OCI-LY3 (cell line): ENCODE measurements around the gene PSG11.
"Not testable (repeated sequence)": the region's sequence is repeated elsewhere in the genome, so short reads cannot be mapped to it uniquely, and the experiment has no call there.

Experiments
- H2AFZ ChIP-seq: fragments of 200-600, 300-600 bp; shearing (Covaris generic); 2 replicates; pipeline ENCODE4 v1.6.0; 2014; ENCODE audit warnings: antibody characterized with exemption, low read depth, low read length
- H3K27ac ChIP-seq: fragments of 200-600, 300-600 bp; sonication (generic); 2 replicates; pipeline ENCODE4 v1.5.1; 2014; ENCODE audit warnings: mild to moderate bottlenecking, low read length, moderate library complexity, mixed read lengths
- H3K27me3 ChIP-seq: fragments of 200-600, 300-600 bp; sonication (generic); 2 replicates; pipeline ENCODE4 v1.6.1; 2014; ENCODE audit warnings: low read depth, low read length, mixed read lengths
- H3K36me3 ChIP-seq: fragments of 200-600, 300-600 bp; sonication (generic); replicated peaks from 2 replicates; pipeline ENCODE3; 2014; ENCODE audit warnings: low read depth, low read length, mixed read lengths
- H3K4me1 ChIP-seq: fragments of 300-600, 200-600 bp; sonication (generic); 2 replicates; pipeline ENCODE4 v1.6.1; 2014; ENCODE audit warnings: low read length, mixed read lengths
- H3K4me2 ChIP-seq: fragments of 200-600, 300-600 bp; sonication (generic); 2 replicates; pipeline ENCODE4 v1.6.1; 2014; ENCODE audit warnings: low read length, mixed read lengths
- H3K4me3 ChIP-seq: fragments of 300-600, 200-600 bp; sonication (generic); 2 replicates; pipeline ENCODE4 v1.5.1; 2014; ENCODE audit warnings: antibody characterized with exemption, mild to moderate bottlenecking, low read length, moderate library complexity
- H3K79me2 ChIP-seq: fragments of 300-600, 200-600 bp; shearing (Covaris generic); 2 replicates; pipeline ENCODE4 v1.6.1; 2014; ENCODE audit warnings: mild to moderate bottlenecking, low read length, mixed read lengths
- H3K9ac ChIP-seq: fragments of 300-600, 200-600 bp; shearing (Covaris generic); 2 replicates; pipeline ENCODE4 v1.6.0; 2014; ENCODE audit warnings: mild to moderate bottlenecking, low read length, moderate library complexity
- H3K9me3 ChIP-seq: fragments of 200-600, 300-600 bp; shearing (Covaris generic); 2 replicates; pipeline ENCODE4 v1.6.1; 2014; ENCODE audit warnings: low read length, mixed read lengths; ENCODE audit not compliant: insufficient read depth
- H4K20me1 ChIP-seq: fragments of 200-600, 300-600 bp; sonication (generic); 2 replicates; pipeline ENCODE4 v1.6.1; 2016; ENCODE audit warnings: low read length, mixed read lengths; ENCODE audit not compliant: insufficient read depth
- EZH2phosphoT487 ChIP-seq: fragments of 200-600 bp; shearing (Covaris generic); IDR thresholded peaks from 2 replicates; pipeline ENCODE4 v1.6.1; 2018; ENCODE audit warnings: antibody characterized with exemption, mixed run types, low read depth
- TF ChIP-seq, protein P1 (sequence below): fragments of 200-600, 300-600 bp; sonication (generic); IDR thresholded peaks from 2 replicates; pipeline ENCODE4 v1.5.1; 2014; ENCODE audit warnings: antibody characterized with exemption, low read length, low read depth

The PSG11 gene

GRCh38 chr19:42985588-42985987, 40.7 kb downstream of the PSG11 start:
- no peaks in the 10 kb centered on the region for H3K79me2 ChIP-seq
- no peak for TF ChIP-seq EZH2phosphoT487
- TF ChIP-seq, protein P1, sequence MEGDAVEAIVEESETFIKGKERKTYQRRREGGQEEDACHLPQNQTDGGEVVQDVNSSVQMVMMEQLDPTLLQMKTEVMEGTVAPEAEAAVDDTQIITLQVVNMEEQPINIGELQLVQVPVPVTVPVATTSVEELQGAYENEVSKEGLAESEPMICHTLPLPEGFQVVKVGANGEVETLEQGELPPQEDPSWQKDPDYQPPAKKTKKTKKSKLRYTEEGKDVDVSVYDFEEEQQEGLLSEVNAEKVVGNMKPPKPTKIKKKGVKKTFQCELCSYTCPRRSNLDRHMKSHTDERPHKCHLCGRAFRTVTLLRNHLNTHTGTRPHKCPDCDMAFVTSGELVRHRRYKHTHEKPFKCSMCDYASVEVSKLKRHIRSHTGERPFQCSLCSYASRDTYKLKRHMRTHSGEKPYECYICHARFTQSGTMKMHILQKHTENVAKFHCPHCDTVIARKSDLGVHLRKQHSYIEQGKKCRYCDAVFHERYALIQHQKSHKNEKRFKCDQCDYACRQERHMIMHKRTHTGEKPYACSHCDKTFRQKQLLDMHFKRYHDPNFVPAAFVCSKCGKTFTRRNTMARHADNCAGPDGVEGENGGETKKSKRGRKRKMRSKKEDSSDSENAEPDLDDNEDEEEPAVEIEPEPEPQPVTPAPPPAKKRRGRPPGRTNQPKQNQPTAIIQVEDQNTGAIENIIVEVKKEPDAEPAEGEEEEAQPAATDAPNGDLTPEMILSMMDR: no peak

DNA sequence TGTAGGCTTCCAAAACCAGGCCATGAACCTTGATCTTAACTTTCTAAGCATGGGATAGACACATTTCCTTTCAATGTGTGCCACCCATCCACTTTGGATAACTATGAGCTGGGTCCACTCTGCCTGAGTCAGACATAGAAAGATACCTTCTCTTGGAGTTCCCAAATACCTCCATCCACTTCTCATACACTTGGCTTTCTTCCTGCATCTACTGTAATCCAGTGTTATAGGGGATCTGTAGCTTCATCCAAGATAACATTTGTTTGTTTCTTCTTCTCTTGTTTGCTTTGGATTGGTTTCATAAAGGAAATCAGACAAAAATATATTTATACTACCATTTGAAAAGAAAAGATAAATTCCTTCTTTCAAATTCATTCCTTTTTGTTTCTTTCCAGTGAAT, 44.2 kb downstream of the PSG11 start:
- not testable (repeated sequence) for H3K4me3 ChIP-seq, H4K20me1 ChIP-seq, H3K27ac ChIP-seq, H3K9me3 ChIP-seq, H3K36me3 ChIP-seq, H3K4me1 ChIP-seq, H3K9ac ChIP-seq, H3K27me3 ChIP-seq, H3K4me2 ChIP-seq, H3K79me2 ChIP-seq, H2AFZ ChIP-seq

More at GRCh38 chr19:42985588-42985987, 40.7 kb downstream of the PSG11 start:
- Histone ChIP-seq H3K4me2 (no peak overlapping the region), H3K9me3 (no peaks in the 10 kb centered on the region), H2AFZ (no peak overlapping the region), H3K9ac (no peak overlapping the region), H3K27ac (no peak overlapping the region), H4K20me1 (no peaks in the 10 kb centered on the region), H3K4me1 (no peaks in the 10 kb centered on the region), H3K4me3 (no peak overlapping the region), H3K27me3 (peaks cover 7% of the 10 kb centered on the region; the same call in 1 of the 2 replicates), H3K36me3 (no peaks in the 10 kb centered on the region)

DNA sequence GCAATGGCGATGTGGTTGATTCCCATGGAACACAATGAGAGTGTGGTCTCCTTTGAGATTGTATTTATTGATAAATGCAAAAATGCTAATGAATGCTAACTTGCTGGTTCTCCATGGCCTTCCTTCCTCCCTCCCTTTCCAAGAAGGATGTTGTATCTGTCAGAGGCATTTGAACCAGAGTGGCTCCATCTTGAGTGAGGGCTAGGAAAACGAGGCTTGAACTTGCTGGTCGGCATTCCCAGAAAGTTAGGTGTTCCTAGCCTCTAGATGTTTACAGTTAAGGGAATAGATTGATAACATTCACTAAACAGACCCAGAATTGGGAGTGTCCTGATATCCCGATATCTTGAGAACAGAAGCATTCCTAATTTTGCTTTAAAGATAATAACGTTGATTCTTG, 54.8 kb downstream of the PSG11 start:
- not testable (repeated sequence) for H3K4me1 ChIP-seq, H3K36me3 ChIP-seq, H3K27ac ChIP-seq, H3K9me3 ChIP-seq, H4K20me1 ChIP-seq, H3K4me2 ChIP-seq, H3K79me2 ChIP-seq, H2AFZ ChIP-seq, H3K9ac ChIP-seq, H3K4me3 ChIP-seq
- peaks cover 11% of the 10 kb centered on the region; the same call in 1 of the 2 replicates for H3K27me3 ChIP-seq

GRCh38 chr19:42965176-42965575, 61.1 kb downstream of the PSG11 start:
- no peaks in the 10 kb centered on the region for H3K36me3 ChIP-seq
- H2AFZ ChIP-seq: no peak overlapping the region
- TF ChIP-seq, protein P1: no peak
- TF ChIP-seq EZH2phosphoT487: no peak
- no peak overlapping the region for H3K4me2 ChIP-seq
- no peaks in the 10 kb centered on the region for H3K4me1 ChIP-seq
- no peaks in the 10 kb centered on the region for H4K20me1 ChIP-seq
- no peaks in the 10 kb centered on the region for H3K79me2 ChIP-seq
- H3K9ac ChIP-seq: no peak overlapping the region
- H3K27ac ChIP-seq: no peak overlapping the region
- H3K9me3 ChIP-seq: no peaks in the 10 kb centered on the region
- H3K4me3 ChIP-seq: no peak overlapping the region
- peaks cover 6% of the 10 kb centered on the region for H3K27me3 ChIP-seq

DNA sequence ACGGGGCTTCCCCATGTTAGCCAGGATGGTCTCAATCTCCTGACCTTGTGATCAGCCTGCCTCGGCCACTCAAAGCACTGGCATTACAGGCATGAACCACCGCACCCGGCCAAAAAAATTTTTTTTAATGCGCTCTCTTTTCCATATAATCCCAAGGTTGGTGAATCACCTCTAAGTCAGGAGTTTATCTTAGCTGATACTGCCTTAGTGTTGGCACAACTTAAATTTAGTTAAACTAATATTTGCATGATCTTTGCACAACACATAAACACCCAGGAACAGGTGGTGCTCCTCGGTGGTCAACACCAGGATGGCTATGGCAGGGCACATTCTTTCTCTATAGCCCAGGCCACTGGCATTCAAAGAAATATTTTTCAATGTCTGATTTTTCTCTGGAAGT, 65.2 kb downstream of the PSG11 start:
- H3K9ac ChIP-seq: no peak overlapping the region
- no peaks in the 10 kb centered on the region for H3K4me1 ChIP-seq
- TF ChIP-seq EZH2phosphoT487: no peak
- no peak overlapping the region for H3K27ac ChIP-seq
- H3K27me3 ChIP-seq: no peaks in the 10 kb centered on the region; the same call in 1 of the 2 replicates
- no peaks in the 10 kb centered on the region for H3K36me3 ChIP-seq
- no peak overlapping the region for H3K4me3 ChIP-seq
- H2AFZ ChIP-seq: no peak overlapping the region
- no peaks in the 10 kb centered on the region for H3K9me3 ChIP-seq
- no peaks in the 10 kb centered on the region for H4K20me1 ChIP-seq
- no peaks in the 10 kb centered on the region for H3K79me2 ChIP-seq
- H3K4me2 ChIP-seq: no peak overlapping the region
